ENCODE results near the gene MASTL.
"Not testable (repeated sequence)": the region's sequence is repeated elsewhere in the genome, so short reads cannot be mapped to it uniquely, and the experiment has no call there.

The MASTL gene

GRCh38 chr10:27153845-27154193 lies 1.3 kb upstream of the MASTL start:
- Histone ChIP-seq H3K4me1 (ENCODE audit: low read length) (peaks cover 11% of the 10 kb centered on the region), H3K36me3 (replicated peaks; ENCODE audit: insufficient read depth, low read length) (peaks cover 3% of the 10 kb centered on the region; the same call in 1 of the 2 replicates), H3K4me2 (ENCODE audit: low read depth, low read length) (peak overlapping the region; percentile 94), H3K79me2 (ENCODE audit: low read length) (peaks cover 88% of the 10 kb centered on the region), H3K9me2 (replicated peaks; ENCODE audit: insufficient read depth, low read length) (no peaks in the 10 kb centered on the region), H3K9ac (ENCODE audit: low read length) (peak overlapping the region; percentile 99), H3K27ac (ENCODE audit: low read length) (peak overlapping the region; percentile 100; the same call in 1 of the 2 replicates), H3K9me3 (replicated peaks; ENCODE audit: insufficient read depth, low read length) (no peaks in the 10 kb centered on the region), H3K4me3 (ENCODE audit: low read length) (peak overlapping the region; percentile 95), H3K27me3 (replicated peaks; ENCODE audit: insufficient read depth, low read length) (no peaks in the 10 kb centered on the region), H4K20me1 (ENCODE audit: insufficient read depth, low read length) (peaks cover 13% of the 10 kb centered on the region; the same call in 1 of the 2 replicates), H3F3A (ENCODE audit: insufficient read depth, low read length) (peaks cover 23% of the 10 kb centered on the region), H2AFZ (ENCODE audit: low read length) (peak overlapping the region; percentile 50)
- DNase-seq: peak; percentile 26
- TF ChIP-seq EZH2 (optimal IDR thresholded peaks at IDR 0.05; ENCODE audit: low read depth, low read length) (no peak), EZH2phosphoT487 (IDR thresholded peaks at IDR 0.05; ENCODE audit: low read length) (no peak), CTCF (IDR thresholded peaks at IDR 0.05; ENCODE audit: low read length) (no peak)

GRCh38 chr10:27156566-27156965 lies 1.4 kb downstream of the MASTL start:
- H3K9me3 ChIP-seq (replicated peaks; ENCODE audit: insufficient read depth, low read length); H3K9me2 ChIP-seq (replicated peaks; ENCODE audit: insufficient read depth, low read length); H3K27me3 ChIP-seq (replicated peaks; ENCODE audit: insufficient read depth, low read length); DNase-seq; H3K36me3 ChIP-seq (replicated peaks; ENCODE audit: insufficient read depth, low read length); H4K20me1 ChIP-seq (ENCODE audit: insufficient read depth, low read length): not testable (repeated sequence)
- Histone ChIP-seq H3K79me2 (ENCODE audit: low read length) (peaks cover 65% of the 10 kb centered on the region), H3K4me3 (ENCODE audit: low read length) (peak overlapping the region; percentile 95), H3K4me2 (ENCODE audit: low read depth, low read length) (peak overlapping the region; percentile 60; the same call in 1 of the 2 replicates), H3K9ac (ENCODE audit: low read length) (peak overlapping the region; percentile 99; the same call in 1 of the 2 replicates), H3K27ac (ENCODE audit: low read length) (peak overlapping the region; percentile 100; the same call in 1 of the 2 replicates), H3F3A (ENCODE audit: insufficient read depth, low read length) (peaks cover 23% of the 10 kb centered on the region), H3K4me1 (ENCODE audit: low read length) (peaks cover 11% of the 10 kb centered on the region), H2AFZ (ENCODE audit: low read length) (peak overlapping the region; percentile 58)

- Histone ChIP-seq H3F3A (ENCODE audit: insufficient read depth, low read length) (peaks cover 23% of the 10 kb centered on the region), H3K27ac (ENCODE audit: low read length) (no peak overlapping the region), H4K20me1 (ENCODE audit: insufficient read depth, low read length) (peaks cover 6% of the 10 kb centered on the region; the same call in 1 of the 2 replicates), H2AFZ (ENCODE audit: low read length) (no peak overlapping the region), H3K9me3 (replicated peaks; ENCODE audit: insufficient read depth, low read length) (no peaks in the 10 kb centered on the region), H3K79me2 (ENCODE audit: low read length) (peaks cover 60% of the 10 kb centered on the region), H3K27me3 (replicated peaks; ENCODE audit: insufficient read depth, low read length) (no peaks in the 10 kb centered on the region), H3K4me1 (ENCODE audit: low read length) (peaks cover 10% of the 10 kb centered on the region), H3K9ac (ENCODE audit: low read length) (no peak overlapping the region), H3K9me2 (replicated peaks; ENCODE audit: insufficient read depth, low read length) (no peaks in the 10 kb centered on the region), H3K36me3 (replicated peaks; ENCODE audit: insufficient read depth, low read length) (peaks cover 6% of the 10 kb centered on the region; the same call in 1 of the 2 replicates), H3K4me3 (ENCODE audit: low read length) (peak overlapping the region; percentile 4; the same call in 1 of the 2 replicates), H3K4me2 (ENCODE audit: low read depth, low read length) (peak overlapping the region; percentile 60)
- TF ChIP-seq EZH2phosphoT487 (IDR thresholded peaks at IDR 0.05; ENCODE audit: low read length) (no peak), EZH2 (optimal IDR thresholded peaks at IDR 0.05; ENCODE audit: low read depth, low read length) (no peak), CTCF (IDR thresholded peaks at IDR 0.05; ENCODE audit: low read length) (no peak)
- DNase-seq: no peak
Observed at GRCh38 chr10:27157150-27157549, 2.0 kb downstream of the MASTL start.

GRCh38 chr10:27158421-27158820 lies 3.3 kb downstream of the MASTL start:
- Histone ChIP-seq H3K36me3 (replicated peaks; ENCODE audit: insufficient read depth, low read length) (peaks cover 11% of the 10 kb centered on the region; the same call in 1 of the 2 replicates), H3K27me3 (replicated peaks; ENCODE audit: insufficient read depth, low read length) (no peaks in the 10 kb centered on the region), H3K9me3 (replicated peaks; ENCODE audit: insufficient read depth, low read length) (no peaks in the 10 kb centered on the region), H2AFZ (ENCODE audit: low read length) (no peak overlapping the region), H3K4me3 (ENCODE audit: low read length) (no peak overlapping the region), H3K4me2 (ENCODE audit: low read depth, low read length) (no peak overlapping the region), H3K4me1 (ENCODE audit: low read length) (no peaks in the 10 kb centered on the region), H3K27ac (ENCODE audit: low read length) (no peak overlapping the region), H3K9ac (ENCODE audit: low read length) (no peak overlapping the region), H3K79me2 (ENCODE audit: low read length) (peaks cover 48% of the 10 kb centered on the region), H3F3A (ENCODE audit: insufficient read depth, low read length) (peaks cover 23% of the 10 kb centered on the region), H4K20me1 (ENCODE audit: insufficient read depth, low read length) (0 out of 2 replicates have a peak, but pooled peaks cover 3% of the 10 kb centered on the region), H3K9me2 (replicated peaks; ENCODE audit: insufficient read depth, low read length) (no peaks in the 10 kb centered on the region)
- no peak for DNase-seq
- TF ChIP-seq EZH2phosphoT487 (IDR thresholded peaks at IDR 0.05; ENCODE audit: low read length) (no peak), EZH2 (optimal IDR thresholded peaks at IDR 0.05; ENCODE audit: low read depth, low read length) (no peak), CTCF (IDR thresholded peaks at IDR 0.05; ENCODE audit: low read length) (no peak)

Measured in MM.1S (cell line).